ENCODE measurements around the gene SLFN5. TPM values are rescaled to one million over a fixed set of nuclear protein-coding genes. Genes with fewer than 3 reads are reported as not detected.

Gene SLFN5
- polyA plus RNA-seq, 1 experiment: 69.0 TPM

DNA sequence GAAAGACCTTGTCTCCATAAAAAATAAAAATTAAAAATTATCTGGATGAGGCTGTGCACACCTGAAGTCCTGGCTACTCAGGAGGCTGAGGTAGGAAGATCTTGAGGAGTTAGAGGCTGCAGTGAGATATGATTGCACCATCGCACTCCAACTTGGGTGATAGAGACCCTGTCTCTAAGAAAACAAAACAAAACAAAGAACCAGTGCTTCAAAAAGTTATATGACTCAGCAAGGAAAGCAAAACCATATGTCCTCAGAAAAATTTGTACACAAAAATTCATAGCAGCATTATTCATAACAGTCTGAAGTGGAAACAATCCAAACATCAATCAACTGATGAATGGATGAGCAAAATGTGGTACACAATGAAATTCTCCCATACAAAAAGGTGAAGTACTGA is 48.9 kb downstream of the SLFN5 start:
- H3K9me3 ChIP-seq (ENCODE audit: control insufficient read depth, insufficient read depth, low read length): no peaks in the 10 kb centered on the region
- H3K27me3 ChIP-seq (ENCODE audit: control insufficient read depth, insufficient read depth, low read length): no peaks in the 10 kb centered on the region
- H3K4me3 ChIP-seq (ENCODE audit: low read depth, low read length): no peak overlapping the region
- TF ChIP-seq, protein P1, sequence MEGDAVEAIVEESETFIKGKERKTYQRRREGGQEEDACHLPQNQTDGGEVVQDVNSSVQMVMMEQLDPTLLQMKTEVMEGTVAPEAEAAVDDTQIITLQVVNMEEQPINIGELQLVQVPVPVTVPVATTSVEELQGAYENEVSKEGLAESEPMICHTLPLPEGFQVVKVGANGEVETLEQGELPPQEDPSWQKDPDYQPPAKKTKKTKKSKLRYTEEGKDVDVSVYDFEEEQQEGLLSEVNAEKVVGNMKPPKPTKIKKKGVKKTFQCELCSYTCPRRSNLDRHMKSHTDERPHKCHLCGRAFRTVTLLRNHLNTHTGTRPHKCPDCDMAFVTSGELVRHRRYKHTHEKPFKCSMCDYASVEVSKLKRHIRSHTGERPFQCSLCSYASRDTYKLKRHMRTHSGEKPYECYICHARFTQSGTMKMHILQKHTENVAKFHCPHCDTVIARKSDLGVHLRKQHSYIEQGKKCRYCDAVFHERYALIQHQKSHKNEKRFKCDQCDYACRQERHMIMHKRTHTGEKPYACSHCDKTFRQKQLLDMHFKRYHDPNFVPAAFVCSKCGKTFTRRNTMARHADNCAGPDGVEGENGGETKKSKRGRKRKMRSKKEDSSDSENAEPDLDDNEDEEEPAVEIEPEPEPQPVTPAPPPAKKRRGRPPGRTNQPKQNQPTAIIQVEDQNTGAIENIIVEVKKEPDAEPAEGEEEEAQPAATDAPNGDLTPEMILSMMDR (IDR thresholded peaks at IDR 0.05; ENCODE audit: low read depth, low read length): no peak
- POLR2A ChIA-PET: no interaction called here
- no peak for DNase-seq (ENCODE audit: low read depth, low spot score)
- no peak overlapping the region for H3K27ac ChIP-seq (ENCODE audit: low read depth, low read length)
- CTCF ChIA-PET: no interaction called here

- no peak for DNase-seq (ENCODE audit: low read depth, low spot score)
- ChIA-PET POLR2A (no interaction called here), CTCF (no interaction called here)
- Histone ChIP-seq H3K4me3 (ENCODE audit: low read depth, low read length) (no peak overlapping the region), H3K27me3 (ENCODE audit: control insufficient read depth, insufficient read depth, low read length) (no peaks in the 10 kb centered on the region), H3K9me3 (ENCODE audit: control insufficient read depth, insufficient read depth, low read length) (peaks cover 4% of the 10 kb centered on the region), H3K27ac (ENCODE audit: low read depth, low read length) (no peak overlapping the region)
- TF ChIP-seq, protein P1 (IDR thresholded peaks at IDR 0.05; ENCODE audit: low read depth, low read length): no peak
Observed at GRCh38 chr17:35293151-35293847, 50.4 kb downstream of the SLFN5 start.

- peaks cover 6% of the 10 kb centered on the region for H3K9me3 ChIP-seq (ENCODE audit: control insufficient read depth, insufficient read depth, low read length)
- POLR2A ChIA-PET: no interaction called here
- CTCF ChIA-PET: no interaction called here
- H3K27me3 ChIP-seq (ENCODE audit: control insufficient read depth, insufficient read depth, low read length): no peaks in the 10 kb centered on the region
- TF ChIP-seq, protein P1 (IDR thresholded peaks at IDR 0.05; ENCODE audit: low read depth, low read length): no peak
- H3K4me3 ChIP-seq (ENCODE audit: low read depth, low read length): no peak overlapping the region
- DNase-seq (ENCODE audit: low read depth, low spot score): no peak
- H3K27ac ChIP-seq (ENCODE audit: low read depth, low read length): no peak overlapping the region
Observed at GRCh38 chr17:35294756-35295155, 51.9 kb downstream of the SLFN5 start.

DNA sequence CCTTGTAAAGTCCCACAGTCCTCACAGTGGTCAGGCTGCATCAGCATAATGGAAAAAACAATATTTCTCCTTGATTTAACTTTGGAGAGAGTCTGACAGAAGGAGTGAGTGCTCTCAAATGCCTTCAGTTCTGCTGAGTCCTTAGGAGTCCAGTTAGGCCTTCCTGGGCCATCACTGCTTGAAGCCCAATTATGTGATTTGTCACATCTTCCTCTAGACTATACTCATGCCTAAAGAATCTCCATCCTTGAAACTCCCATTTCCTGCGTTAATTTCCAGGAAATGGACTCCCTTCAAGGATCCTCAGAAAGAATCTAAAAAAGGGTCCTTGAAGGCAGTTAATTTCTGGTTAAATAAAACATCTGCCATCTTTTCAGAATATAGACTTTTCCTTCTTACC is 52.8 kb downstream of the SLFN5 start:
- Histone ChIP-seq H3K27ac (ENCODE audit: low read depth, low read length) (no peak overlapping the region), H3K4me3 (ENCODE audit: low read depth, low read length) (no peak overlapping the region), H3K27me3 (ENCODE audit: control insufficient read depth, insufficient read depth, low read length) (no peaks in the 10 kb centered on the region), H3K9me3 (ENCODE audit: control insufficient read depth, insufficient read depth, low read length) (peaks cover 7% of the 10 kb centered on the region)
- TF ChIP-seq, protein P1 (IDR thresholded peaks at IDR 0.05; ENCODE audit: low read depth, low read length): no peak
- ChIA-PET POLR2A (no interaction called here), CTCF (no interaction called here)
- no peak for DNase-seq (ENCODE audit: low read depth, low spot score)

DNA sequence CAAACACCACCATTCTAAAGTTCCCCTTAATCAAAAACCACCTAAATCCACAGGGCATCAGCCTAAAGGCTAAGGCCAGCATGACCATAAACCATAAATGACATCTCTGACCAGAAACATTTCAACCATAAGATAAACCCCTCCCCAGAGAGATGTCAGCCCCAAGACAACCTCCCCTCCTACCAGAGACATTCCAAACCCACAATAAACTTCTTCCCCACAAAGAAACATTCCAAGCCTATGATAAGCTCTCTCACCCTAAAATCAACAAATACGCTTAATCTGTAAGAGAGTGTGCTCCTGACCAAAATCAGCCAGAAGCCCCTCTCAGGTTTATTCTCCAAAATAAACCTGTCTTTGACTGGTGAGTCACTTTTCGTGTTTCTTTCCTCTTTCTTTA is 54.8 kb downstream of the SLFN5 start:
- TF ChIP-seq, protein P1 (IDR thresholded peaks at IDR 0.05; ENCODE audit: low read depth, low read length): no peak
- ChIA-PET POLR2A (no interaction called here), CTCF (no interaction called here)
- Histone ChIP-seq H3K27me3 (ENCODE audit: control insufficient read depth, insufficient read depth, low read length) (no peaks in the 10 kb centered on the region), H3K27ac (ENCODE audit: low read depth, low read length) (no peak overlapping the region), H3K9me3 (ENCODE audit: control insufficient read depth, insufficient read depth, low read length) (peaks cover 15% of the 10 kb centered on the region), H3K4me3 (ENCODE audit: low read depth, low read length) (no peak overlapping the region)
- DNase-seq (ENCODE audit: low read depth, low spot score): no peak

Measured in AG04450 (cell line).